B cell (primary cell): ENCODE results near the gene OSER1. TPM values are rescaled to one million over a fixed set of nuclear protein-coding genes. Genes with fewer than 3 reads are reported as not detected.

Experiments used
- ATAC-seq: fragments of 200-7000 bp; cut with Tn5 transposase; one replicate; pipeline ENCODE4 v1.10.0; 2021; ENCODE audit warnings: low read depth, mild to moderate bottlenecking, moderate number of reproducible peaks, moderate library complexity
- CTCF ChIA-PET: fragments of 350-600 bp; sonication (Branson Sonifier 250); formaldehyde crosslinking; loops from one replicate; lab custom pipeline; 2021; ENCODE audit warnings: antibody characterized with exemption, inconsistent platforms; lab: Charles Lee
- POLR2A ChIA-PET: fragments of 350-600 bp; sonication (Branson Sonifier 250); formaldehyde crosslinking; loops from one replicate; lab custom pipeline; 2021; ENCODE audit warnings: antibody characterized with exemption; lab: Charles Lee
- DNase-seq: peaks from one replicate; pipeline ENCODE4 v3.0.0; 2013
- H2AFZ ChIP-seq: 2 replicates; pipeline ENCODE4 v1.6.1; 2012; ENCODE audit warnings: mild to moderate bottlenecking, low read depth, low read length; ENCODE audit not compliant: insufficient read depth, poor library complexity, severe bottlenecking
- H3K27ac ChIP-seq, 2 donors: 1 replicate in 1 of 2; 2 replicates in 1 of 2; pipeline ENCODE4 v1.5.1; 2012 to 2013; ENCODE audit warnings: low read length in 2 of 2, mild to moderate bottlenecking in 2 of 2, moderate library complexity in 1 of 2
- H3K27me3 ChIP-seq, 4 experiments: fragments of 200-600 bp in 1 of 4; sonication (generic) in 1 of 4; replicated peaks in 1 of 4; 1 replicate in 2 of 4; 2 replicates in 2 of 4; pipeline versions ENCODE4 v1.6.1 to v1.7.0; 2013 to 2016; ENCODE audit warnings: low read length in 3 of 4, mild to moderate bottlenecking in 2 of 4, mixed read lengths in 1 of 4, moderate library complexity in 1 of 4; ENCODE audit not compliant: insufficient read depth in 4 of 4, control insufficient read depth in 3 of 4; ENCODE audit errors: control extremely low read depth in 1 of 4
- H3K36me3 ChIP-seq, 2 experiments: replicated peaks in 1 of 2; 1 replicate in 1 of 2; 2 replicates in 1 of 2; pipeline versions ENCODE4 v1.6.1 to v1.7.1; 2013; ENCODE audit warnings: low read length in 1 of 2; ENCODE audit not compliant: insufficient read depth in 2 of 2, control insufficient read depth in 1 of 2; ENCODE audit errors: control extremely low read depth in 1 of 2, extremely low read depth in 1 of 2
- H3K4me1 ChIP-seq, 2 donors: fragments of 200-600 bp in 1 of 2; sonication (generic) in 1 of 2; 1 replicate in 1 of 2; 2 replicates in 1 of 2; pipeline versions ENCODE4 v1.5.1 to v1.6.1; 2013 to 2017; ENCODE audit warnings: low read length in 2 of 2; ENCODE audit not compliant: control insufficient read depth in 2 of 2, insufficient read depth in 2 of 2
- H3K4me2 ChIP-seq: replicated peaks from 2 replicates; pipeline ENCODE3; 2012; ENCODE audit warnings: mild to moderate bottlenecking, low read depth, low read length; ENCODE audit not compliant: poor library complexity, severe bottlenecking
- H3K4me3 ChIP-seq, 5 experiments: fragments of 200-600 bp in 1 of 5; sonication (generic) in 1 of 5; 1 replicate in 3 of 5; 2 replicates in 2 of 5; pipeline versions ENCODE4 v1.5.1 to v1.7.0; 2011 to 2016; ENCODE audit warnings: low read length in 4 of 5, mild to moderate bottlenecking in 4 of 5, low read depth in 2 of 5, control low read depth in 1 of 5, moderate library complexity in 1 of 5; ENCODE audit not compliant: insufficient read depth in 1 of 5; ENCODE audit errors: control extremely low read depth in 1 of 5, extremely low read depth in 1 of 5
- H3K79me2 ChIP-seq: fragments of 200-600 bp; sonication (generic); one replicate; pipeline ENCODE4 v1.6.0; 2016; ENCODE audit warnings: low read length; ENCODE audit not compliant: control insufficient read depth, insufficient read depth
- H3K9ac ChIP-seq: fragments of 200-600 bp; sonication (generic); 2 replicates; pipeline ENCODE4 v1.6.1; 2017; ENCODE audit warnings: mild to moderate bottlenecking, low read length, moderate library complexity
- H3K9me3 ChIP-seq, 3 donors: one replicate each; pipeline versions ENCODE4 v1.6.1 to v1.7.1; 2013; ENCODE audit warnings: low read length in 2 of 3; ENCODE audit not compliant: control insufficient read depth in 2 of 3, insufficient read depth in 1 of 3; ENCODE audit errors: control extremely low read depth in 1 of 3
- H4K20me1 ChIP-seq: 2 replicates; pipeline ENCODE4 v1.6.0; 2012; ENCODE audit warnings: mild to moderate bottlenecking, low read length; ENCODE audit not compliant: insufficient read depth, control insufficient read depth, poor library complexity, severe bottlenecking
- H3K27ac Mint-ChIP-seq: one replicate; pipeline ENCODE4 v1.8.0; 2021; ENCODE audit warnings: mixed read lengths
- H3K27me3 Mint-ChIP-seq: one replicate; pipeline ENCODE4 v1.8.0; 2021; ENCODE audit warnings: mixed read lengths
- H3K4me1 Mint-ChIP-seq: one replicate; pipeline ENCODE4 v1.8.0; 2021; ENCODE audit warnings: mixed read lengths
- H3K4me3 Mint-ChIP-seq: one replicate; pipeline ENCODE4 v1.8.0; 2021; ENCODE audit warnings: mixed read lengths
- H3K9me3 Mint-ChIP-seq: one replicate; pipeline ENCODE4 v1.8.0; 2022; ENCODE audit warnings: mixed read lengths; ENCODE audit not compliant: insufficient read depth
- EZH2 ChIP-seq: IDR thresholded peaks from 2 replicates; pipeline ENCODE4 v1.6.1; 2012; ENCODE audit warnings: borderline replicate concordance, low read depth, mild to moderate bottlenecking, moderate library complexity, low read length; ENCODE audit not compliant: insufficient read depth, poor library complexity, severe bottlenecking
- WGBS: methylation state at CpG from one replicate; pipeline ENCODE4 v1.1.5; 2013; ENCODE audit warnings: missing lambda C conversion rate; ENCODE audit not compliant: insufficient coverage; 5-methylcytosine and 5-hydroxymethylcytosine counted together
- intact Hi-C: fragments of 100-400 bp; cut with micrococcal nuclease; formaldehyde crosslinking; loops from one replicate; pipeline ENCODE4 v1.10.0; 2022
- polyA plus RNA-seq: library from polyadenylated mRNA; depleted of rRNA; stranded (reverse); fragments of >200 nt; gene quantifications from 2 replicates; pipeline ENCODE4 v1.2.3, GENCODE V29; 2012
- total RNA-seq, 2 donors: library from RNA; stranded (reverse); fragments of 120-200 nt in 1 of 2; gene quantifications; 1 replicate in 1 of 2; 2 replicates in 1 of 2; pipeline versions ENCODE4 v1.2.3 to v1.2.4, GENCODE V29; 2013 to 2022
- TF ChIP-seq, protein P1 (sequence below): fragments of 200-600 bp; IDR thresholded peaks from one replicate; pipeline ENCODE4 v1.8.0; 2022; ENCODE audit warnings: antibody characterized with exemption, mild to moderate bottlenecking

Gene OSER1
- total and polyA plus RNA-seq, 2 donors (not counting 1 experiment from before 2014, with no cell fraction given), result 80.0 to 130 TPM

DNA sequence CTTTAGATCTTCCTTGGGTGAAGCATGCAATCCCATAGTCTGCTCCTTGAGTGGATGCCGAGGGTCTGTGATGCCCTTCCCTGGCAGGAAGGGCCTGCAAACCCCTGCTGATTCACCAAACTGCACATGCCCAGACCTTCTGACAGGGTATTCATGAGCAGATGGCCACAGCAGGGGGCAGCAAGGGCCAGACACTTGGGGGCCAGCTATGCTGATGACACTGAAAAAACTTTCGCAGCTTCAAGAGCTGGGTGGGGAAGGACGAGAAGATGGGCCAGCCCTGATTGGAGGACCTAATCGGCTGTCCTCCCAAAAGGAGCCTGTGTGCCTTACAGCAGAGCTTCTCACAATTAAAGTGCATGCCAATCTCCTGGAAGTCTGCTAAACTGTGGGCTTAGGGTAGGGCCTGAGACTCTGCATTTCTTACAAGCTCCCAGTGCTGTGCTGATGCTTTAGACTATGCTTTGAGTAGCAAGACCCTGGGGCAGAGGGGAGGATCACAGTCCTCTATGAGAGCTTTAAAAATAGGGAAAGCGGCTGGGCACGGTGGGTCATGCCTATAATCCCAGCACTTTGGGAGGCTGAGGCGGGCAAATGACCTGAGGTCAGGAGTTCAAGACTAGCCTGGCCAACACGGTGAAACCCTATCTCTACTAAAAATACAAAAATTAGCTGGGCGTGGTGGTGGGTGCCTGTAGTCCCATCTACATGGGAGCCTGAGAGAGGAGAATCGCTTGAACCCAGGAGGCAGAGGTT lies 21.3 kb upstream of the OSER1 start:
- POLR2A ChIA-PET, result no interaction called here
- no peak overlapping the region for H3K4me3 Mint-ChIP-seq
- intact Hi-C loops, result no loop called here
- Histone ChIP-seq H3K4me3 (no peak overlapping the region), H3K27ac (no peak overlapping the region), H3K27me3 (no peaks in the 10 kb centered on the region), H3K9ac (no peak overlapping the region), H3K4me2 (no peak overlapping the region), H3K9me3 (no peaks in the 10 kb centered on the region), H2AFZ (no peak overlapping the region), H4K20me1 (no peaks in the 10 kb centered on the region), H3K79me2 (no peaks in the 10 kb centered on the region), H3K36me3 (no peaks in the 10 kb centered on the region), H3K4me1 (no peaks in the 10 kb centered on the region)
- no peak for TF ChIP-seq EZH2
- TF ChIP-seq, protein P1, sequence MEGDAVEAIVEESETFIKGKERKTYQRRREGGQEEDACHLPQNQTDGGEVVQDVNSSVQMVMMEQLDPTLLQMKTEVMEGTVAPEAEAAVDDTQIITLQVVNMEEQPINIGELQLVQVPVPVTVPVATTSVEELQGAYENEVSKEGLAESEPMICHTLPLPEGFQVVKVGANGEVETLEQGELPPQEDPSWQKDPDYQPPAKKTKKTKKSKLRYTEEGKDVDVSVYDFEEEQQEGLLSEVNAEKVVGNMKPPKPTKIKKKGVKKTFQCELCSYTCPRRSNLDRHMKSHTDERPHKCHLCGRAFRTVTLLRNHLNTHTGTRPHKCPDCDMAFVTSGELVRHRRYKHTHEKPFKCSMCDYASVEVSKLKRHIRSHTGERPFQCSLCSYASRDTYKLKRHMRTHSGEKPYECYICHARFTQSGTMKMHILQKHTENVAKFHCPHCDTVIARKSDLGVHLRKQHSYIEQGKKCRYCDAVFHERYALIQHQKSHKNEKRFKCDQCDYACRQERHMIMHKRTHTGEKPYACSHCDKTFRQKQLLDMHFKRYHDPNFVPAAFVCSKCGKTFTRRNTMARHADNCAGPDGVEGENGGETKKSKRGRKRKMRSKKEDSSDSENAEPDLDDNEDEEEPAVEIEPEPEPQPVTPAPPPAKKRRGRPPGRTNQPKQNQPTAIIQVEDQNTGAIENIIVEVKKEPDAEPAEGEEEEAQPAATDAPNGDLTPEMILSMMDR, result no peak
- no peak overlapping the region for H3K27ac Mint-ChIP-seq
- WGBS, result 80% methylated on average over 6 of the region's 10 CpGs
- ATAC-seq (no peak), DNase-seq (no peak)
- H3K9me3 Mint-ChIP-seq, result no peaks in the 10 kb centered on the region
- H3K27me3 Mint-ChIP-seq, result peaks cover 3% of the 10 kb centered on the region
- no peaks in the 10 kb centered on the region for H3K4me1 Mint-ChIP-seq
- CTCF ChIA-PET, result interaction anchor here (3.1 kb wide), 1 partner anchor 14 kb away, joined by 10 read pairs; no protein-coding TSS in a partner anchor

DNA sequence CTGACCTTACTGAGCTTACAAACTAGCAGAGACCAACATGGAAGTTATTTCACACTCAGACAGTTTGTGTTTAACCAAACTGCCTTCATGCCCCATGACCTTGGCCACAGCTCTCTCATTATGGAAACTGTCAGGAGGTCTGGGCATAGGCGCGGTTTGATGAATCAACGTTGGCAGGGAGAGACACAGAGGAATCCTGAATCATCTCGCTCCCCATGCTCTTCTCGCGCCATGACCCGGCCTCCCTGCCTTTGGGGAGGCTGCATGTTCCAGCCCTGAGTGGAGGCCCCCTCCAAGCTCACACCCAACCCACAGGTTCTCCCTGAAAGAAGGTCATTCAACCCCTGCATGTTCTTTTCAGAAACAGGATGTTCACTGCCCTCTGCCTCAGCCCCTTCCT lies 20.6 kb upstream of the OSER1 start:
- Histone ChIP-seq H3K9ac (no peak overlapping the region), H3K4me1 (no peaks in the 10 kb centered on the region), H2AFZ (no peak overlapping the region), H3K9me3 (no peaks in the 10 kb centered on the region), H3K27me3 (no peaks in the 10 kb centered on the region), H3K27ac (no peak overlapping the region), H4K20me1 (no peaks in the 10 kb centered on the region), H3K4me3 (no peak overlapping the region), H3K4me2 (no peak overlapping the region), H3K79me2 (no peaks in the 10 kb centered on the region), H3K36me3 (no peaks in the 10 kb centered on the region)
- DNase-seq (no peak), ATAC-seq (no peak)
- Mint-ChIP-seq H3K4me3 (no peak overlapping the region), H3K4me1 (no peaks in the 10 kb centered on the region), H3K9me3 (no peaks in the 10 kb centered on the region), H3K27me3 (peaks cover 3% of the 10 kb centered on the region), H3K27ac (no peak overlapping the region)
- intact Hi-C loops, result no loop called here
- ChIA-PET CTCF (no interaction called here), POLR2A (no interaction called here)
- TF ChIP-seq, protein P1, result no peak
- no peak for TF ChIP-seq EZH2
- 77% methylated on average over 7 of the region's 7 CpGs for WGBS
